Lower leg skin (tissue), 4 donors: ENCODE measurements around the gene NINJ2. TPM values are rescaled to one million over a fixed set of nuclear protein-coding genes. Genes with fewer than 3 reads are reported as not detected.

Source experiments
- DNase-seq, 2 donors: peaks; one replicate each; pipeline ENCODE4 v3.0.0-alpha.2; 2019; ENCODE audit warnings: low spot score in 2 of 2
- H3K4me3 ChIP-seq: fragments of 200-600 bp; sonication (generic); 2 replicates; pipeline ENCODE4 v1.5.1; 2017; ENCODE audit warnings: mild to moderate bottlenecking, low read depth; ENCODE audit not compliant: poor library complexity, severe bottlenecking
- CTCF ChIP-seq, 3 donors: fragments of 450-650 bp; IDR thresholded peaks; one replicate each; pipeline ENCODE4 v1.5.1; 2016; ENCODE audit warnings: antibody characterized with exemption in 3 of 3, mild to moderate bottlenecking in 3 of 3, moderate library complexity in 2 of 3
- POLR2A ChIP-seq, 2 donors: fragments of 450-650 bp; IDR thresholded peaks; one replicate each; pipeline ENCODE4 v1.6.1; 2016 to 2017; ENCODE audit warnings: antibody characterized with exemption in 2 of 2, mild to moderate bottlenecking in 1 of 2, moderate library complexity in 1 of 2
- WGBS, 2 donors: methylation state at CpG; one replicate each; pipeline ENCODE4 v1.1.5; 2018; 5-methylcytosine and 5-hydroxymethylcytosine counted together
- intact Hi-C: fragments of 100-400 bp; cut with DNase I; formaldehyde crosslinking; loops from one replicate; pipeline ENCODE4 v1.15.0; 2023; ENCODE audit warnings: low total_unique reads
- total RNA-seq, 4 donors: library from RNA; depleted of rRNA; stranded (reverse); fragments of >200 nt; gene quantifications; one replicate each; pipeline ENCODE4 v1.1.0, GENCODE V29; 2016

Gene NINJ2
- total RNA-seq, 4 donors from 2014 or later, result 4.5 to 30.8 (median 11.5) TPM

- 20 to 23% methylated on average over 44 of the region's 44 CpGs for WGBS, 2 donors
- TF ChIP-seq POLR2A (IDR thresholded peaks at IDR 0.05), result no peak
- TF ChIP-seq CTCF (IDR thresholded peaks at IDR 0.05), result peak in 1 of 3 donors; percentile 82
- no peak for DNase-seq
- H3K4me3 ChIP-seq, result no peak overlapping the region
- intact Hi-C loops, result loop anchor here (5.0 kb wide), 1 partner anchor 95 kb away; no protein-coding TSS in a partner anchor
Measured at GRCh38 chr12:546920-547845, 116.1 kb downstream of the NINJ2 start.

GRCh38 chr12:546265-546919 is 116.9 kb downstream of the NINJ2 start:
- TF ChIP-seq CTCF (IDR thresholded peaks at IDR 0.05) (no peak), POLR2A (IDR thresholded peaks at IDR 0.05) (no peak)
- WGBS, 2 donors, result 75 to 79% methylated on average over 41 of the region's 41 CpGs
- intact Hi-C loops, result loop anchor here (5.0 kb wide), 1 partner anchor 94 kb away; no protein-coding TSS in a partner anchor
- DNase-seq, result no peak
- no peak overlapping the region for H3K4me3 ChIP-seq

GRCh38 chr12:545835-546234 is 117.4 kb downstream of the NINJ2 start:
- intact Hi-C loops, result loop anchor here (5.0 kb wide), 1 partner anchor 94 kb away; no protein-coding TSS in a partner anchor
- DNase-seq, result no peak
- no peak overlapping the region for H3K4me3 ChIP-seq
- TF ChIP-seq POLR2A (IDR thresholded peaks at IDR 0.05), result no peak
- no peak for TF ChIP-seq CTCF (IDR thresholded peaks at IDR 0.05)
- WGBS, 2 donors, result 77 to 85% methylated on average over 6 of the region's 6 CpGs

- intact Hi-C loops, result loop anchor here (5.0 kb wide), 1 partner anchor 93 kb away; no protein-coding TSS in a partner anchor
Measured at GRCh38 chr12:544941-545635, 118.2 kb downstream of the NINJ2 start.

More at GRCh38 chr12:544941-545635, 118.2 kb downstream of the NINJ2 start:
- 81 to 85% methylated on average over 9 of the region's 9 CpGs for WGBS, 2 donors
- TF ChIP-seq CTCF (IDR thresholded peaks at IDR 0.05), result no peak
- no peak for TF ChIP-seq POLR2A (IDR thresholded peaks at IDR 0.05)
- H3K4me3 ChIP-seq, result no peak overlapping the region
- DNase-seq, result no peak
